Choroid plexus epithelial cell (primary cell): ENCODE measurements around the gene CA10.

ENCODE experiments used
- DNase-seq: peaks from one replicate; pipeline ENCODE4 v3.0.0-alpha.2; 2010; ENCODE audit warnings: low read depth
- H3K4me3 ChIP-seq: 2 replicates; pipeline ENCODE4 v1.5.1; 2011; ENCODE audit warnings: low read depth, mild to moderate bottlenecking, control low read depth, low read length, moderate library complexity
- CTCF ChIP-seq: conservative IDR thresholded peaks from 2 replicates; pipeline ENCODE4 v1.5.1; 2011; ENCODE audit warnings: low read depth, mild to moderate bottlenecking, control low read depth, inconsistent platforms, low read length, moderate library complexity

Gene CA10

GRCh38 chr17:51627779-51628178 lies 530.7 kb downstream of the CA10 start:
- H3K4me3 ChIP-seq = no peak overlapping the region
- TF ChIP-seq CTCF = no peak
- DNase-seq = no peak

DNA sequence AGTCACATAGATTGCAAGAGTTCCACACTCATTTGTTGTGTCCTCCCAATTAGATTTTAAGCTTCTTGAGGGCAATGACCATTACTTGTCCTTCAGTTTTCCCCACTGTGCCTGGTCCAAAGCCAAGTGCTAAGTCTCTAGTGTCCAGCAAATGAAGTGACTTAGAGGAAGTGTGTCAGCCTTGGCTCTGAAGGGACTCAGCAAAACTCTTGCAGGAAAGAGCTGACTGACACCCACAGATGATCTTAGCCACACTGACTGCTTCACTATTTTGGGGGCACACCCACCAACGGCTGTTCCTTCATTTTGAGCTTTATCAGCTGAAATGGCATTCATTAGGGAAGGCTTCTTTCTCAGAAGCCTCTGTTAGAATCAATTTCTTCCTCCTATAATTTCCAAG lies 540.0 kb downstream of the CA10 start:
- no peak for TF ChIP-seq CTCF
- H3K4me3 ChIP-seq = no peak overlapping the region
- no peak for DNase-seq

DNA sequence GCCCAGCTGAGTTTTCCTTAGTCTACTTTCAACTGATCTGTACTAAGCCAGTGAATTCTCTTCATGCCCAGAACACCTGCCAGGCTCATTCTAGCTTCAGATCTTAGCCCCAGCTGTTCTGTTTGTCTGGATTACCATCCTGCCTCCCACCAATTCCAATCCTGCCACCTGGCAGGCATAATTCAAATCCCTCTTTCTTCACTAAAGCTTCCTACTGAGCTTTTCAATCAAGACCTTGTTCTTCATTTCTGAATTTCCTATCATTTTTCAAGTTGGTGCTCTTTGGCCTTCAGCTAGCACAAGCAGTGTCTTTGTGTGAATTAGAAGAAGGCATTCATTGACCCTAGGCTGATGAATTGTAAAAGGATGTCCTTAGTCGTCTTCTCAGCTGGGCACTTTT lies 540.5 kb downstream of the CA10 start:
- TF ChIP-seq CTCF = no peak
- DNase-seq = no peak
- no peak overlapping the region for H3K4me3 ChIP-seq

DNA sequence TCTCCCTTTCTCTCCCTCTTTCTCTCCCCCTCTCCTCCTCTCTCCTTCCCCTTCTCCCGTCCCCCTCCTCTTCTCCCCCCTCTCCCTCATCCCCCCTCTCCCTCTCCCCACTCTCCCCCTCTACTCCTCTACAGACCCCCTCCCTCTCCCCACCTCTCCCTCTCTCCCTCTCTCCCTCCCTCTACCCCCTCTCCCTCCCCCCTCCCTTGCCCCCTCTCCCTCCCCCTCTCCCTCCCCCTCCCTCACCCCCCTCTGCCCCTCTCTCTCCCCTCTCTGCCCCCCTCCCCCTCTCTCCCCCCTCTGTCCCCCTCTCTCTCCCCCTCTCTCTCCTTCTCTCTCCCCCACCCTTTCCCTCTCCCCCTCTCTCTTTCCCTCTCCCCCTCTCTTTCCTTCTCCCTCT lies 545.3 kb downstream of the CA10 start:
- no peak for DNase-seq
- H3K4me3 ChIP-seq = no peak overlapping the region
- no peak for TF ChIP-seq CTCF

- no peak overlapping the region for H3K4me3 ChIP-seq
- TF ChIP-seq CTCF = no peak
- no peak for DNase-seq
Measured at GRCh38 chr17:51612692-51613091, 545.8 kb downstream of the CA10 start.

- DNase-seq = no peak
- TF ChIP-seq CTCF = no peak
- no peak overlapping the region for H3K4me3 ChIP-seq
Measured at GRCh38 chr17:51611585-51611984, 546.9 kb downstream of the CA10 start.

GRCh38 chr17:51610834-51611233 lies 547.7 kb downstream of the CA10 start:
- DNase-seq = no peak
- no peak for TF ChIP-seq CTCF

More at GRCh38 chr17:51610834-51611233, 547.7 kb downstream of the CA10 start:
- no peak overlapping the region for H3K4me3 ChIP-seq
